PC-3 (cell line): ENCODE measurements around the gene PYGM. TPM values are rescaled to one million over a fixed set of nuclear protein-coding genes. Genes with fewer than 3 reads are reported as not detected.

Experiments
- ATAC-seq: fragments of 200-7000 bp; cut with Tn5 transposase; 2 replicates; pipeline ENCODE4 v1.9.1; 2020; ENCODE audit warnings: mild to moderate bottlenecking, moderate library complexity
- BruUV-seq: library from RNA; stranded (reverse); fragments of 400-500 nt; replicated peaks from 2 replicates; lab custom pipeline; 2021; lab: Mats Ljungman, UMichigan
- CTCF ChIA-PET: fragments of 300-600 bp; sonication (Branson Sonifier 250); formaldehyde crosslinking; loops from one replicate; lab custom pipeline; 2022; ENCODE audit warnings: antibody characterized with exemption; lab: Charles Lee
- POLR2A ChIA-PET: fragments of 300-600 bp; sonication (Branson Sonifier 250); formaldehyde crosslinking; loops from one replicate; lab custom pipeline; 2022; ENCODE audit warnings: antibody characterized with exemption; ENCODE audit not compliant: unreplicated experiment; lab: Charles Lee
- DNase-seq: peaks from one replicate; pipeline ENCODE4 v3.0.0-alpha.2; 2015
- H2AFZ ChIP-seq: fragments of 300-600 bp; sonication (generic); 2 replicates; pipeline ENCODE4 v1.6.0; 2016; ENCODE audit warnings: antibody characterized with exemption, low read length
- H3F3A ChIP-seq: fragments of 300-600 bp; sonication (generic); one replicate; pipeline ENCODE4 v1.6.0; 2017; ENCODE audit warnings: antibody characterized with exemption, low read length, control low read depth, mild to moderate bottlenecking; ENCODE audit not compliant: unreplicated experiment
- H3K27ac ChIP-seq: fragments of 300-600 bp; sonication (generic); 2 replicates; pipeline ENCODE4 v1.5.1; 2016; ENCODE audit warnings: mild to moderate bottlenecking, low read length
- H3K27me3 ChIP-seq: fragments of 300-600 bp; sonication (generic); 2 replicates; pipeline ENCODE4 v1.6.1; 2016; ENCODE audit warnings: low read length, mixed read lengths
- H3K36me3 ChIP-seq: fragments of 300-600 bp; sonication (generic); 2 replicates; pipeline ENCODE4 v1.6.1; 2016; ENCODE audit warnings: low read depth, mixed run types, low read length, mixed read lengths
- H3K4me1 ChIP-seq: fragments of 300-600 bp; sonication (generic); 2 replicates; pipeline ENCODE4 v1.5.1; 2016; ENCODE audit warnings: low read length; ENCODE audit not compliant: insufficient read depth
- H3K4me2 ChIP-seq: fragments of 300-600 bp; sonication (generic); 2 replicates; pipeline ENCODE4 v1.6.0; 2016; ENCODE audit warnings: low read length
- H3K4me3 ChIP-seq: fragments of 300-600 bp; sonication (generic); 2 replicates; pipeline ENCODE4 v1.5.1; 2016; ENCODE audit warnings: mild to moderate bottlenecking, low read length, mixed read lengths
- H3K79me2 ChIP-seq: fragments of 300-600 bp; sonication (generic); 2 replicates; pipeline ENCODE4 v1.6.1; 2017; ENCODE audit warnings: low read length, mixed read lengths
- H3K9ac ChIP-seq: fragments of 300-600 bp; sonication (generic); 2 replicates; pipeline ENCODE4 v1.6.0; 2016; ENCODE audit warnings: mild to moderate bottlenecking, low read length
- H3K9me2 ChIP-seq: fragments of 300-600 bp; sonication (generic); replicated peaks from 2 replicates; pipeline ENCODE4 v1.6.1; 2016; ENCODE audit warnings: mixed run types, low read length, mixed read lengths
- H3K9me3 ChIP-seq: fragments of 300-600 bp; sonication (generic); 2 replicates; pipeline ENCODE4 v1.6.1; 2016; ENCODE audit warnings: low read length, mixed read lengths
- H4K20me1 ChIP-seq: fragments of 300-600 bp; sonication (generic); 2 replicates; pipeline ENCODE4 v1.6.1; 2016; ENCODE audit warnings: low read length, mixed read lengths
- EZH2 ChIP-seq: fragments of 300-600 bp; sonication (generic); IDR thresholded peaks from one replicate; pipeline ENCODE4 v1.6.1; 2017; ENCODE audit warnings: antibody characterized with exemption, mild to moderate bottlenecking, low read length; ENCODE audit not compliant: unreplicated experiment
- EZH2phosphoT487 ChIP-seq: fragments of 300-600 bp; sonication (generic); IDR thresholded peaks from 2 replicates; pipeline ENCODE4 v1.6.1; 2018; ENCODE audit warnings: mild to moderate bottlenecking, antibody characterized with exemption, low read length, borderline replicate concordance
- intact Hi-C: fragments of 100-400 bp; cut with micrococcal nuclease; formaldehyde crosslinking; loops from 2 replicates; pipeline ENCODE4 v1.9.0; 2023
- total RNA-seq: library from RNA; depleted of rRNA; stranded (reverse); fragments of >200 nt; gene quantifications from 2 replicates; pipeline ENCODE4 v1.2.3, GENCODE V29; 2014
- TF ChIP-seq, protein P1 (sequence below): fragments of 300-600 bp; sonication (generic); conservative IDR thresholded peaks from 2 replicates; pipeline ENCODE4 v1.5.1; 2017; ENCODE audit warnings: antibody characterized with exemption, low read depth, mild to moderate bottlenecking, low read length

Gene PYGM
- total RNA-seq, 1 experiment from 2014 or later, result 0.95 TPM

GRCh38 chr11:64744544-64745188 lies 15.1 kb downstream of the PYGM start:
- Histone ChIP-seq H3K4me1 (peaks cover 13% of the 10 kb centered on the region), H3K27ac (no peak overlapping the region), H3F3A (no peaks in the 10 kb centered on the region), H3K4me3 (no peak overlapping the region), H3K79me2 (no peaks in the 10 kb centered on the region), H3K36me3 (no peaks in the 10 kb centered on the region), H2AFZ (no peak overlapping the region), H3K4me2 (peak overlapping the region; percentile 90; the same call in 1 of the 2 replicates), H4K20me1 (no peaks in the 10 kb centered on the region), H3K27me3 (peaks cover 36% of the 10 kb centered on the region), H3K9me2 (no peaks in the 10 kb centered on the region), H3K9me3 (no peaks in the 10 kb centered on the region), H3K9ac (no peak overlapping the region)
- intact Hi-C loops, result no loop called here
- TF ChIP-seq, protein P1, sequence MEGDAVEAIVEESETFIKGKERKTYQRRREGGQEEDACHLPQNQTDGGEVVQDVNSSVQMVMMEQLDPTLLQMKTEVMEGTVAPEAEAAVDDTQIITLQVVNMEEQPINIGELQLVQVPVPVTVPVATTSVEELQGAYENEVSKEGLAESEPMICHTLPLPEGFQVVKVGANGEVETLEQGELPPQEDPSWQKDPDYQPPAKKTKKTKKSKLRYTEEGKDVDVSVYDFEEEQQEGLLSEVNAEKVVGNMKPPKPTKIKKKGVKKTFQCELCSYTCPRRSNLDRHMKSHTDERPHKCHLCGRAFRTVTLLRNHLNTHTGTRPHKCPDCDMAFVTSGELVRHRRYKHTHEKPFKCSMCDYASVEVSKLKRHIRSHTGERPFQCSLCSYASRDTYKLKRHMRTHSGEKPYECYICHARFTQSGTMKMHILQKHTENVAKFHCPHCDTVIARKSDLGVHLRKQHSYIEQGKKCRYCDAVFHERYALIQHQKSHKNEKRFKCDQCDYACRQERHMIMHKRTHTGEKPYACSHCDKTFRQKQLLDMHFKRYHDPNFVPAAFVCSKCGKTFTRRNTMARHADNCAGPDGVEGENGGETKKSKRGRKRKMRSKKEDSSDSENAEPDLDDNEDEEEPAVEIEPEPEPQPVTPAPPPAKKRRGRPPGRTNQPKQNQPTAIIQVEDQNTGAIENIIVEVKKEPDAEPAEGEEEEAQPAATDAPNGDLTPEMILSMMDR, result no peak
- TF ChIP-seq EZH2, result no peak
- no peak for TF ChIP-seq EZH2phosphoT487
- no peak for ATAC-seq
- DNase-seq, result no peak
- CTCF ChIA-PET, result no interaction called here
- BruUV-seq, result no TSS peak
- POLR2A ChIA-PET, result no interaction called here

DNA sequence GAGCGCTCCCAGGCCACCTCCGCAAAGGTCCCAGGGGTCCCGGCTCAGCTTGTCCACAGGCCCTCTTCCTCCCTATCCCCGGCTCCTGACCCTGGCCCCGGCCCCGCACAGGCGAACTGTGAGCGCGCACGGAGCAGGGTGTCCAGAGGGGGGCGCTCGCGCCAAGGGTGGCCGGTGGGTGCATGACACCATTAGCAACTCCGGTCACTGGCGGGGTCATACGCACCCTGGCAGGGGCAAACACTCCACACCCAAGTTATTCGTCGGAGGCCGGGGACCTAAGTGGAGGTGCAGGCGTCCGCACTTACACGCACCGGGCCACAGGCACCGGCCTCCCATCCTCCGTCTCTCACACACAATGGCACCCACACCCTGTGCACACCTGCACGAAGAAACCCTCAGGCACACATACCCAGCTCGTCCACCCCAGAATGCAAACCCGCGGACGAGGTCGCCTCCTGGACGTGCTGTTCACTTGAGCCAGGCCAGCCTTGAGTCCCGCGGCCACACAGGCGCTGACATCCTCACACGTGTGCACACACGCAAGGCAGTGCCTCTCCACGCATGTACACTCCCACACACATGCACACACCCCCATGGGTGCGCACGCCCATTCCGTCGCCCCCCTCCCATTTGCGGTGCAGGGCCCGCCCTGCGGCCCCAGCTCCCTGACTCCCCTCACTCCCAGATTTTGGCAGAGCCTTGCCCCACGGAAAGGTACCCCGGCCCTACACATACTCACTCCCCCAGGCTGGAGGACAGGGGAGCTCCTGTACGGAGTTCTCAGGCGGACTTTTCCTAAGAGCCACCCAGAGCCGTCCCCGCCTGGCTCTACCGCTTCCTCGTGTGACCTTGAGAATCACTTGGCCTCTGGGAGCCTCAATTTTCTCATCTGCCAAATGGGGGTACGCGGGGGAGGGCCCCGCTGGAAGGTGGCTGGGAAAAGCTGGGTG lies 15.9 kb downstream of the PYGM start, which contains the start of gene RASGRP2:
Gene RASGRP2, minus strand, starts transcription at position 552 of the 953 bp plus-strand sequence. CDS start 1,276 bp downstream, outside the sequence.
- no peaks in the 10 kb centered on the region for H4K20me1 ChIP-seq
- H3K4me3 ChIP-seq, result peak within 1 kb of the TSS; percentile 70
- H3K9ac ChIP-seq, result no peak within 1 kb of the TSS
- POLR2A ChIA-PET, result no interaction called here
- peaks cover 36% of the 10 kb centered on the region for H3K27me3 ChIP-seq
- TF ChIP-seq, protein P1, result peak; percentile 76
- peak; percentile 66 for TF ChIP-seq EZH2phosphoT487
- TF ChIP-seq EZH2, result peak; percentile 84
- BruUV-seq, result no TSS peak
- no peak within 1 kb of the TSS for H3K27ac ChIP-seq
- intact Hi-C loops, result loop anchor here (1.0 kb wide), 1 partner anchor 56 kb away; no protein-coding TSS in a partner anchor
- no peaks in the 10 kb centered on the region for H3K36me3 ChIP-seq
- no peaks in the 10 kb centered on the region for H3K9me3 ChIP-seq
- ATAC-seq, result peak; percentile 42
- H3F3A ChIP-seq, result no peaks in the 10 kb centered on the region
- H3K4me1 ChIP-seq, result peaks cover 13% of the 10 kb centered on the region
- peak within 1 kb of the TSS; percentile 90 for H3K4me2 ChIP-seq
- CTCF ChIA-PET, result no interaction called here
- H3K79me2 ChIP-seq, result no peaks in the 10 kb centered on the region
- peak within 1 kb of the TSS; percentile 91; the same call in 1 of the 2 replicates for H2AFZ ChIP-seq
- H3K9me2 ChIP-seq, result no peaks in the 10 kb centered on the region
- DNase-seq, result peak; percentile 40
